Lower lobe of right lung (tissue), 2 donors: Measurements from ENCODE around the gene ORC5. TPM values are rescaled to one million over a fixed set of nuclear protein-coding genes. Genes with fewer than 3 reads are reported as not detected.
A peak's percentile ranks its signal among the peaks of the same experiment; 100 is the strongest.

Source experiments
- ATAC-seq, 2 donors: fragments of 200-7000 bp; cut with Tn5 transposase; one replicate each; pipeline ENCODE4 v1.9.1; 2020 to 2022; ENCODE audit warnings: mild to moderate bottlenecking in 2 of 2, moderate library complexity in 2 of 2
- DNase-seq: peaks from one replicate; pipeline ENCODE4 v3.0.0-alpha.2; 2020
- H3K27ac ChIP-seq: fragments of 200-600 bp; one replicate; pipeline ENCODE4 v1.8.0; 2022
- H3K27me3 ChIP-seq: fragments of 200-600 bp; one replicate; pipeline ENCODE4 v1.8.0; 2022; ENCODE audit warnings: low read depth
- H3K36me3 ChIP-seq: fragments of 200-600 bp; one replicate; pipeline ENCODE4 v1.8.0; 2022; ENCODE audit warnings: mild to moderate bottlenecking
- H3K4me1 ChIP-seq: fragments of 200-600 bp; one replicate; pipeline ENCODE4 v1.8.0; 2022
- H3K4me3 ChIP-seq: fragments of 200-600 bp; one replicate; pipeline ENCODE4 v1.8.0; 2022; ENCODE audit warnings: mild to moderate bottlenecking
- H3K9me3 ChIP-seq: fragments of 200-600 bp; one replicate; pipeline ENCODE4 v1.8.0; 2022
- CTCF ChIP-seq: fragments of 200-600 bp; IDR thresholded peaks from one replicate; pipeline ENCODE4 v1.8.0; 2022; ENCODE audit warnings: antibody characterized with exemption, mild to moderate bottlenecking
- intact Hi-C: fragments of 100-400 bp; cut with DNase I; formaldehyde crosslinking; loops from one replicate; pipeline ENCODE4 v1.11.0; 2022
- total RNA-seq: library from RNA; stranded (reverse); fragmentation: NEBNext Ultra II Directional; extraction: Animal tissue kit (Norgen Biotek cat#: 25700); gene quantifications from one replicate; pipeline ENCODE4 v1.2.1, GENCODE V29; 2021
- donor health status: DM: no; HTN: yes; CAD: no; lungs with severe emphysema.

The ORC5 gene
- total RNA-seq, 1 donor from 2014 or later = 16.0 TPM

GRCh38 chr7:104175361-104175984 lies 32.3 kb downstream of the ORC5 start:
- Histone ChIP-seq H3K9me3 (no peaks in the 10 kb centered on the region), H3K27ac (no peak overlapping the region), H3K36me3 (peaks cover 5% of the 10 kb centered on the region), H3K27me3 (no peaks in the 10 kb centered on the region), H3K4me3 (no peak overlapping the region), H3K4me1 (no peaks in the 10 kb centered on the region)
- DNase-seq (no peak), ATAC-seq (no peak)
- no peak for TF ChIP-seq CTCF
- intact Hi-C loops = no loop called here

GRCh38 chr7:104174798-104175197 lies 33.0 kb downstream of the ORC5 start:
- DNase-seq (no peak), ATAC-seq (peak; percentile 47 to 72)
- H3K4me3 ChIP-seq = no peak overlapping the region
- no peaks in the 10 kb centered on the region for H3K4me1 ChIP-seq
- no peak for TF ChIP-seq CTCF
- no peaks in the 10 kb centered on the region for H3K27me3 ChIP-seq
- intact Hi-C loops = no loop called here
- no peaks in the 10 kb centered on the region for H3K9me3 ChIP-seq
- peaks cover 3% of the 10 kb centered on the region for H3K36me3 ChIP-seq
- H3K27ac ChIP-seq = no peak overlapping the region

DNA sequence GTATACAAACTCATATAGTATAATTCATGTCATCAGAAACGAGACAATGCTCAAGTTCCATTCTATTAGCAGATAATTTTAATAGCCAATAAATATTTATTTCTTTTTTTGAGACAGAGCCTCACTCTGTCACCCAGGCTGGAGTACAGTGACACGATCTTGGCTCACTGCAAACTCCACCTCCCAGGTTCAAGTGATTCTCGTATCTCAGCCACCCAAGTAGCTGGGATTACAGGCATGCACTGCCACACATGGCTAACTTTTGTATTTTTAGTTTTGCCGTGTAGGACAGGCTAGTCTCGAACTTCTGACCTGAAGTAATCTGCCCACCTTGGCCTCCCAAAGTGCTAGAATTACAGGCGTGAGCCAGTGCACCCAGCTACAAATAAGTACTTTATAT lies 45.7 kb downstream of the ORC5 start:
- H3K36me3 ChIP-seq = peaks cover 49% of the 10 kb centered on the region
- DNase-seq (no peak), ATAC-seq (no peak)
- H3K27ac ChIP-seq = no peak overlapping the region
- no peaks in the 10 kb centered on the region for H3K9me3 ChIP-seq
- H3K4me3 ChIP-seq = no peak overlapping the region
- intact Hi-C loops = no loop called here
- TF ChIP-seq CTCF = no peak
- no peaks in the 10 kb centered on the region for H3K27me3 ChIP-seq
- no peaks in the 10 kb centered on the region for H3K4me1 ChIP-seq

GRCh38 chr7:104161244-104161643 lies 46.6 kb downstream of the ORC5 start:
- H3K36me3 ChIP-seq = peaks cover 41% of the 10 kb centered on the region

GRCh38 chr7:104160375-104160774 lies 47.4 kb downstream of the ORC5 start:
- no peaks in the 10 kb centered on the region for H3K4me1 ChIP-seq
- H3K27ac ChIP-seq = no peak overlapping the region
- peak; percentile 35 for TF ChIP-seq CTCF
- intact Hi-C loops = no loop called here
- no peak for DNase-seq
- no peak for ATAC-seq
- H3K4me3 ChIP-seq = no peak overlapping the region
- no peaks in the 10 kb centered on the region for H3K27me3 ChIP-seq
- H3K36me3 ChIP-seq = peaks cover 32% of the 10 kb centered on the region
- H3K9me3 ChIP-seq = no peaks in the 10 kb centered on the region

More at GRCh38 chr7:104161244-104161643, 46.6 kb downstream of the ORC5 start:
- intact Hi-C loops = no loop called here
- no peaks in the 10 kb centered on the region for H3K27me3 ChIP-seq
- H3K9me3 ChIP-seq = no peaks in the 10 kb centered on the region
- H3K4me3 ChIP-seq = no peak overlapping the region
- ATAC-seq (no peak), DNase-seq (no peak)
- no peaks in the 10 kb centered on the region for H3K4me1 ChIP-seq
- no peak overlapping the region for H3K27ac ChIP-seq
- TF ChIP-seq CTCF = no peak
